ENCODE measurements around the gene CAB39L. TPM values are rescaled to one million over a fixed set of nuclear protein-coding genes. Genes with fewer than 3 reads are reported as not detected.

Gene CAB39L
- polyA plus RNA-seq, 1 donor from 2014 or later, result 40.3 TPM

DNA sequence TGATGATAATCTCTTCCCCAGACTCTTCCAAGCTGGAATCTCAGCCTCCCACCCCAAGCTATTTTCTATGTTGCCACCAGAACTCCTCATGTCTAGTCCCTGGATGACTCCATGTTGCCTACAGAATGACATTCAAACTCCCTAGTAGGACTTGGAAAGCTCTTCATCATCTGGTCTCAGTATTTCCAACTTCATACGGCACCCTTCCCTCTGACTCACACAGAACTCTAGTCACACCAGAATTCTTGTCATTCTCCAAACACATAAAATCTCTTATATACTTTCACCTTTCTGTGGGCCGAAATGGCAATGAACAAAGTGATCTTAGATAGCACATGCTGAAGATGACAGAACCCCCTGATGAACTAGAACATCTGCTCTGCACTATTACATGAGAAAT, 86.2 kb downstream of the CAB39L start:
- Histone ChIP-seq H4K20me1 (ENCODE audit: insufficient read depth) (no peaks in the 10 kb centered on the region), H2AFZ (ENCODE audit: low read depth, low read length) (no peak overlapping the region), H3K4me2 (ENCODE audit: low read length) (no peak overlapping the region)

DNA sequence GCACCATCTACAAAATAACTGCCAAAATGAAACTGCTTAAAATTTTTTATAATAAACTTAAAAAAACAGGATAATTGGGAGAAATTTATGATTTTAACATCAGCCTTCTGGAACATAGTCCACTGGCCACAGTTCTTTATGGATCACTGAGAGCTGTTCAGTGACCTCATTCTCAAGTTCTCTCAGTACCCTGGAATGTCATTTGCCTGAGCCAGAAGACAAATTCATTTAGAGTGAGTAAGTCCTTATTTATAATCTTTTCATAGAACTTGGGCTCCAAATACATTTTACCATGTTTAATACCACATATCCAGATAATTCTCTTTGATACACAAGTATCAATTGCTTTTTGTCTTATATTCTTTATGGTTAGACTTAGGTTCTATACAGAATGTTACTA, 87.6 kb downstream of the CAB39L start:
- Histone ChIP-seq H3K4me3 (ENCODE audit: low read length) (no peak overlapping the region), H3K9me3 (ENCODE audit: low read length) (no peaks in the 10 kb centered on the region), H4K20me1 (ENCODE audit: insufficient read depth) (no peaks in the 10 kb centered on the region), H3K9me2 (ENCODE audit: insufficient read depth, low read length) (no peaks in the 10 kb centered on the region), H3K9ac (ENCODE audit: low read length) (no peak overlapping the region), H2AFZ (ENCODE audit: low read depth, low read length) (no peak overlapping the region), H3F3A (ENCODE audit: insufficient read depth, low read length, poor library complexity, severe bottlenecking) (no peaks in the 10 kb centered on the region), H3K79me2 (replicated peaks; ENCODE audit: insufficient read depth, low read length) (no peaks in the 10 kb centered on the region), H3K4me2 (ENCODE audit: low read length) (no peak overlapping the region), H3K27me3 (ENCODE audit: insufficient read depth, low read depth, low read length) (no peaks in the 10 kb centered on the region), H3K27ac (ENCODE audit: low read length) (no peak overlapping the region), H3K36me3 (ENCODE audit: insufficient read depth, low read length) (no peaks in the 10 kb centered on the region)
- no peak for TF ChIP-seq POLR2AphosphoS5 (IDR thresholded peaks at IDR 0.05)
- no peak for TF ChIP-seq EP300 (conservative IDR thresholded peaks at IDR 0.05; ENCODE audit: poor library complexity, severe bottlenecking)
- no peak for TF ChIP-seq MXI1 (conservative IDR thresholded peaks at IDR 0.05; ENCODE audit: poor library complexity, severe bottlenecking)
- TF ChIP-seq EZH2 (IDR thresholded peaks at IDR 0.05; ENCODE audit: borderline replicate concordance, insufficient read depth, low read length, poor library complexity, severe bottlenecking), result no peak
- TF ChIP-seq SMC3 (conservative IDR thresholded peaks at IDR 0.05; ENCODE audit: poor library complexity), result no peak
- TF ChIP-seq RAD21 (conservative IDR thresholded peaks at IDR 0.05), result no peak
- TF ChIP-seq TAF1 (IDR thresholded peaks at IDR 0.05; ENCODE audit: low read depth), result no peak
- TF ChIP-seq, protein P1, sequence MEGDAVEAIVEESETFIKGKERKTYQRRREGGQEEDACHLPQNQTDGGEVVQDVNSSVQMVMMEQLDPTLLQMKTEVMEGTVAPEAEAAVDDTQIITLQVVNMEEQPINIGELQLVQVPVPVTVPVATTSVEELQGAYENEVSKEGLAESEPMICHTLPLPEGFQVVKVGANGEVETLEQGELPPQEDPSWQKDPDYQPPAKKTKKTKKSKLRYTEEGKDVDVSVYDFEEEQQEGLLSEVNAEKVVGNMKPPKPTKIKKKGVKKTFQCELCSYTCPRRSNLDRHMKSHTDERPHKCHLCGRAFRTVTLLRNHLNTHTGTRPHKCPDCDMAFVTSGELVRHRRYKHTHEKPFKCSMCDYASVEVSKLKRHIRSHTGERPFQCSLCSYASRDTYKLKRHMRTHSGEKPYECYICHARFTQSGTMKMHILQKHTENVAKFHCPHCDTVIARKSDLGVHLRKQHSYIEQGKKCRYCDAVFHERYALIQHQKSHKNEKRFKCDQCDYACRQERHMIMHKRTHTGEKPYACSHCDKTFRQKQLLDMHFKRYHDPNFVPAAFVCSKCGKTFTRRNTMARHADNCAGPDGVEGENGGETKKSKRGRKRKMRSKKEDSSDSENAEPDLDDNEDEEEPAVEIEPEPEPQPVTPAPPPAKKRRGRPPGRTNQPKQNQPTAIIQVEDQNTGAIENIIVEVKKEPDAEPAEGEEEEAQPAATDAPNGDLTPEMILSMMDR (IDR thresholded peaks at IDR 0.05; ENCODE audit: poor library complexity, severe bottlenecking), result no peak
- TF ChIP-seq, protein P2, sequence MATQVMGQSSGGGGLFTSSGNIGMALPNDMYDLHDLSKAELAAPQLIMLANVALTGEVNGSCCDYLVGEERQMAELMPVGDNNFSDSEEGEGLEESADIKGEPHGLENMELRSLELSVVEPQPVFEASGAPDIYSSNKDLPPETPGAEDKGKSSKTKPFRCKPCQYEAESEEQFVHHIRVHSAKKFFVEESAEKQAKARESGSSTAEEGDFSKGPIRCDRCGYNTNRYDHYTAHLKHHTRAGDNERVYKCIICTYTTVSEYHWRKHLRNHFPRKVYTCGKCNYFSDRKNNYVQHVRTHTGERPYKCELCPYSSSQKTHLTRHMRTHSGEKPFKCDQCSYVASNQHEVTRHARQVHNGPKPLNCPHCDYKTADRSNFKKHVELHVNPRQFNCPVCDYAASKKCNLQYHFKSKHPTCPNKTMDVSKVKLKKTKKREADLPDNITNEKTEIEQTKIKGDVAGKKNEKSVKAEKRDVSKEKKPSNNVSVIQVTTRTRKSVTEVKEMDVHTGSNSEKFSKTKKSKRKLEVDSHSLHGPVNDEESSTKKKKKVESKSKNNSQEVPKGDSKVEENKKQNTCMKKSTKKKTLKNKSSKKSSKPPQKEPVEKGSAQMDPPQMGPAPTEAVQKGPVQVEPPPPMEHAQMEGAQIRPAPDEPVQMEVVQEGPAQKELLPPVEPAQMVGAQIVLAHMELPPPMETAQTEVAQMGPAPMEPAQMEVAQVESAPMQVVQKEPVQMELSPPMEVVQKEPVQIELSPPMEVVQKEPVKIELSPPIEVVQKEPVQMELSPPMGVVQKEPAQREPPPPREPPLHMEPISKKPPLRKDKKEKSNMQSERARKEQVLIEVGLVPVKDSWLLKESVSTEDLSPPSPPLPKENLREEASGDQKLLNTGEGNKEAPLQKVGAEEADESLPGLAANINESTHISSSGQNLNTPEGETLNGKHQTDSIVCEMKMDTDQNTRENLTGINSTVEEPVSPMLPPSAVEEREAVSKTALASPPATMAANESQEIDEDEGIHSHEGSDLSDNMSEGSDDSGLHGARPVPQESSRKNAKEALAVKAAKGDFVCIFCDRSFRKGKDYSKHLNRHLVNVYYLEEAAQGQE (IDR thresholded peaks at IDR 0.05; ENCODE audit: borderline replicate concordance), result no peak

More for the DNA sequence above, 86.2 kb downstream of the CAB39L start:
- no peaks in the 10 kb centered on the region for H3K79me2 ChIP-seq (replicated peaks; ENCODE audit: insufficient read depth, low read length)
- H3K4me3 ChIP-seq (ENCODE audit: low read length), result no peak overlapping the region
- TF ChIP-seq SMC3 (conservative IDR thresholded peaks at IDR 0.05; ENCODE audit: poor library complexity) (no peak), MXI1 (conservative IDR thresholded peaks at IDR 0.05; ENCODE audit: poor library complexity, severe bottlenecking) (no peak), TAF1 (IDR thresholded peaks at IDR 0.05; ENCODE audit: low read depth) (no peak)
- TF ChIP-seq, protein P2 (IDR thresholded peaks at IDR 0.05; ENCODE audit: borderline replicate concordance), result no peak
- H3K27ac ChIP-seq (ENCODE audit: low read length), result no peak overlapping the region
- no peaks in the 10 kb centered on the region for H3K9me3 ChIP-seq (ENCODE audit: low read length)
- no peak overlapping the region for H3K9ac ChIP-seq (ENCODE audit: low read length)
- H3K36me3 ChIP-seq (ENCODE audit: insufficient read depth, low read length), result no peaks in the 10 kb centered on the region
- H3K27me3 ChIP-seq (ENCODE audit: insufficient read depth, low read depth, low read length), result no peaks in the 10 kb centered on the region
- H3F3A ChIP-seq (ENCODE audit: insufficient read depth, low read length, poor library complexity, severe bottlenecking), result no peaks in the 10 kb centered on the region
- H3K9me2 ChIP-seq (ENCODE audit: insufficient read depth, low read length), result no peaks in the 10 kb centered on the region
